SU-DHL-6 (cell line): ENCODE results near the gene LRRN3.

Experiments used
- EZH2phosphoT487 ChIP-seq: fragments of 200-600 bp; sonication (generic), shearing (Covaris generic); conservative IDR thresholded peaks from 2 replicates; pipeline ENCODE4 v1.6.1; 2018; ENCODE audit warnings: mild to moderate bottlenecking, antibody characterized with exemption, low read length, moderate library complexity, mixed read lengths
- TF ChIP-seq, protein P1 (sequence below): fragments of 200-600 bp; sonication (generic); IDR thresholded peaks from one replicate; pipeline ENCODE4 v1.5.1; 2017; ENCODE audit warnings: antibody characterized with exemption, mild to moderate bottlenecking, low read length, moderate library complexity; ENCODE audit not compliant: insufficient read depth, poor library complexity, severe bottlenecking

DNA sequence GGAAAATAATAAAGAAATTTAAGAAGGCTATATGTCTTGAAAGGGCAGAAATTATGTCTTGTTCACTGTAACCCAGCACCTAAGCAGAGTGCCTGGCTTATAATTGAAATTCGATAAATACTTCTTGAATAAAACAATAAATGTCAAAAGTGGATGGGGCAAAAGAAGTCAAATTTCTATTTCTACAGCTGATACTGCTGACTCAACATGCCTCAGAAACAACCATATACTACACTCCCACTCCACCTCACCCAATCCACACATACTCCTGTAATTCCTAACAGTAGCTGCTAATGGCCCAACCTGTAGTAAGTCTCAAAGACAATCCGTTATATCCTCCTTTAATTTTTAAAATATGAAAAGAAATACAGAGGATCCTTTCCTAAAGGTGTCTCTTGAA lies 48.1 kb upstream of the LRRN3 start:
- TF ChIP-seq, protein P1, sequence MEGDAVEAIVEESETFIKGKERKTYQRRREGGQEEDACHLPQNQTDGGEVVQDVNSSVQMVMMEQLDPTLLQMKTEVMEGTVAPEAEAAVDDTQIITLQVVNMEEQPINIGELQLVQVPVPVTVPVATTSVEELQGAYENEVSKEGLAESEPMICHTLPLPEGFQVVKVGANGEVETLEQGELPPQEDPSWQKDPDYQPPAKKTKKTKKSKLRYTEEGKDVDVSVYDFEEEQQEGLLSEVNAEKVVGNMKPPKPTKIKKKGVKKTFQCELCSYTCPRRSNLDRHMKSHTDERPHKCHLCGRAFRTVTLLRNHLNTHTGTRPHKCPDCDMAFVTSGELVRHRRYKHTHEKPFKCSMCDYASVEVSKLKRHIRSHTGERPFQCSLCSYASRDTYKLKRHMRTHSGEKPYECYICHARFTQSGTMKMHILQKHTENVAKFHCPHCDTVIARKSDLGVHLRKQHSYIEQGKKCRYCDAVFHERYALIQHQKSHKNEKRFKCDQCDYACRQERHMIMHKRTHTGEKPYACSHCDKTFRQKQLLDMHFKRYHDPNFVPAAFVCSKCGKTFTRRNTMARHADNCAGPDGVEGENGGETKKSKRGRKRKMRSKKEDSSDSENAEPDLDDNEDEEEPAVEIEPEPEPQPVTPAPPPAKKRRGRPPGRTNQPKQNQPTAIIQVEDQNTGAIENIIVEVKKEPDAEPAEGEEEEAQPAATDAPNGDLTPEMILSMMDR: no peak
- no peak for TF ChIP-seq EZH2phosphoT487
